ENCODE measurements around the gene NEURL3.
A peak's percentile ranks its signal among the peaks of the same experiment; 100 is the strongest.

NEURL3 gene

DNA sequence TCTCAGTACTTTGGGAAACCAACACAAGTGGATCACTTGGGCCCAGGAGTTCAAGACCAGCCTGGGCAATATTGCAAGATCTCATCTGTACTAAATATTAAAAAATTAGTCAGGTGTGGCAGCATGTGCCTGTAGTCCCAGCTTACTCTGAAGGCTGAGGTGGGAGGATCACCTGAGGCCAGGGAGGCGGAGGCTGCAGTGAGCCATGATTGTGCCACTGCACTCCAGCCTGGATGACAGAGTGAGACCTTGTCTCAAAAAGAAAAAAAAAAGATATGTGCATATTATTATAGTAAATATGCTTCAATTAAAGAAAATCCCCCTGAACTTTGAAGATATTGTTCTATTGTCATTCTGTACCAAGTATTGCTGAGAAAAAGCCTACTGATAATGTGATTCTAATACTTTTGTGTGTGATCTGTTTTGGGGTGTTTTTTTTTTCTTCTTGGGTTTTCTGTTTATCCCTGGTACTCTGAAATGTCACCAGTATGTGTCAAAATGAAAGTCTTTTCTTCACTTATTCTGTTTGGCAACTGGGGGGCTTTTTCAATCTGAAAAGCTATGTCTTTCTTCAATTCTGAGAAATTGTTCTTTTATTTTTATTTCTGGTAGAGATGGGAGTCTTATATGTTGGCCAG lies 13.2 kb downstream of the NEURL3 start:
- DNase-seq (ENCODE audit: low read depth, low spot score): no peak
- ChIA-PET CTCF (interaction anchor here (6.0 kb wide), 1 partner anchor 18 kb away, joined by 42 read pairs; no protein-coding TSS in a partner anchor), POLR2A (no interaction called here)
- no peak overlapping the region for H3K4me3 ChIP-seq (ENCODE audit: low read depth, low read length)
- TF ChIP-seq, protein P1, sequence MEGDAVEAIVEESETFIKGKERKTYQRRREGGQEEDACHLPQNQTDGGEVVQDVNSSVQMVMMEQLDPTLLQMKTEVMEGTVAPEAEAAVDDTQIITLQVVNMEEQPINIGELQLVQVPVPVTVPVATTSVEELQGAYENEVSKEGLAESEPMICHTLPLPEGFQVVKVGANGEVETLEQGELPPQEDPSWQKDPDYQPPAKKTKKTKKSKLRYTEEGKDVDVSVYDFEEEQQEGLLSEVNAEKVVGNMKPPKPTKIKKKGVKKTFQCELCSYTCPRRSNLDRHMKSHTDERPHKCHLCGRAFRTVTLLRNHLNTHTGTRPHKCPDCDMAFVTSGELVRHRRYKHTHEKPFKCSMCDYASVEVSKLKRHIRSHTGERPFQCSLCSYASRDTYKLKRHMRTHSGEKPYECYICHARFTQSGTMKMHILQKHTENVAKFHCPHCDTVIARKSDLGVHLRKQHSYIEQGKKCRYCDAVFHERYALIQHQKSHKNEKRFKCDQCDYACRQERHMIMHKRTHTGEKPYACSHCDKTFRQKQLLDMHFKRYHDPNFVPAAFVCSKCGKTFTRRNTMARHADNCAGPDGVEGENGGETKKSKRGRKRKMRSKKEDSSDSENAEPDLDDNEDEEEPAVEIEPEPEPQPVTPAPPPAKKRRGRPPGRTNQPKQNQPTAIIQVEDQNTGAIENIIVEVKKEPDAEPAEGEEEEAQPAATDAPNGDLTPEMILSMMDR (IDR thresholded peaks at IDR 0.05; ENCODE audit: insufficient read depth, low read length, missing control alignments): no peak

DNA sequence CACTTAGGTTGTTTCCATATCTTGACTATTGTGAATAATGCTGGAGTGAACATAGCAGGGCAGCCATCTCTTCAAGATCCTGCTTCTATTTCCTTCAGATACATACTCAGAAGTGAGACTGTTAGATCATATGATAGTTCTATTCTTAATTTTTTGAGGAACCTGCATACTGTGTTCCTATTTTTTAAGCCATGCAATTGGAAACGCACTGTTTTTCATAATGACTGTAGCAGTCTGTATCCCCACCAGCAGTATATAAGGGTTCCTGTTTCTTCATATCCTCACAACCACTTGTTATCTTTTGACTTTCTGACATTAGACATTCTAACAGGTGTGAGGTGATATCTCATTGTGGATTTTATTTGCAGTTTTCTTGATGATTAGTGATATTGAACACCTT lies 15.5 kb downstream of the NEURL3 start:
- ChIA-PET CTCF (no interaction called here), POLR2A (no interaction called here)
- H3K4me3 ChIP-seq (ENCODE audit: low read depth, low read length): no peak overlapping the region
- TF ChIP-seq, protein P1 (IDR thresholded peaks at IDR 0.05; ENCODE audit: insufficient read depth, low read length, missing control alignments): no peak
- no peak for DNase-seq (ENCODE audit: low read depth, low spot score)

DNA sequence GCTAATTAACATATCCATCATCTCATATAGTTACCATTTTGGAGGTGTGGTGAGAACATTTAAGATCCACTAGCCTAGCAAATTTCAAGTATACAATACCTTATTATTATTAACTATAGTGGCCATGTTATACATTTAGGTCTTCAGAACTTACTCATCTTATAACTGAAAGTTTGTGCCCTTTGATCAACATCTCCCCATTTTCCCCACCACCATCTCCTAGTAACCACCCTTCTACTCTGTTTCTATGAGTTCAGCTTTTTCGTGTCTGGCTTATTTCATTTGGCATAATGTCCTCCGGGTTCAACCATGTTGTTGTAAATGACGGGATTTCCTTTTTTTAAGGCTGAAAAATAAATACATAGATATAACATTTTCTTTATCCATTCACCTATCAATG lies 15.9 kb downstream of the NEURL3 start:
- CTCF ChIA-PET: interaction anchor here (1.5 to 2.4 kb wide), 2 partner anchors 19 to 21 kb away, joined by 5 to 9 read pairs; no protein-coding TSS in a partner anchor
- no peak overlapping the region for H3K4me3 ChIP-seq (ENCODE audit: low read depth, low read length)
- POLR2A ChIA-PET: no interaction called here
- TF ChIP-seq, protein P1 (IDR thresholded peaks at IDR 0.05; ENCODE audit: insufficient read depth, low read length, missing control alignments): no peak
- no peak for DNase-seq (ENCODE audit: low read depth, low spot score)

DNA sequence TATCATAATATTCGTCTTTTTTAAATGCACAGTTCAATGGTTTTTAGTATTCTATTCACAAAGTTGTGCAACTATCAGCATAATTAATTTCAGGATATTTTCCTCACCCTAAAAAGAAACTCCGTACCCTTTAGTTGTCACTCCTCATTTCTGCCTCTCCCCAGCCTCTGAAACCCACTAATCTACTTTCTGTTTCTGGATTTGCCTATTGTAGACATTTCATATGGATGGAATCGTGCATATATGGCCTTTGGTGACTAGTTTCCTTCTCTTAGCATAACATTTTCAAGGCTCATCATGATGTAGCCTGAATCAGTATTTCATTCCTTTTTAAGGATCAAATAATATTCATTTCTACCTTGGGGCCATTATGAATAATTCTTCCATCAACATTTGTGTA lies 18.5 kb downstream of the NEURL3 start:
- H3K4me3 ChIP-seq (ENCODE audit: low read depth, low read length): no peak overlapping the region
- ChIA-PET CTCF (interaction anchor here (1.1 kb wide), 1 partner anchor 17 kb away, joined by 4 read pairs; no protein-coding TSS in a partner anchor), POLR2A (interaction anchor here (0.7 kb wide), 1 partner anchor 34 kb away, joined by 4 read pairs; no protein-coding TSS in a partner anchor)
- no peak for DNase-seq (ENCODE audit: low read depth, low spot score)
- TF ChIP-seq, protein P1 (IDR thresholded peaks at IDR 0.05; ENCODE audit: insufficient read depth, low read length, missing control alignments): no peak

DNA sequence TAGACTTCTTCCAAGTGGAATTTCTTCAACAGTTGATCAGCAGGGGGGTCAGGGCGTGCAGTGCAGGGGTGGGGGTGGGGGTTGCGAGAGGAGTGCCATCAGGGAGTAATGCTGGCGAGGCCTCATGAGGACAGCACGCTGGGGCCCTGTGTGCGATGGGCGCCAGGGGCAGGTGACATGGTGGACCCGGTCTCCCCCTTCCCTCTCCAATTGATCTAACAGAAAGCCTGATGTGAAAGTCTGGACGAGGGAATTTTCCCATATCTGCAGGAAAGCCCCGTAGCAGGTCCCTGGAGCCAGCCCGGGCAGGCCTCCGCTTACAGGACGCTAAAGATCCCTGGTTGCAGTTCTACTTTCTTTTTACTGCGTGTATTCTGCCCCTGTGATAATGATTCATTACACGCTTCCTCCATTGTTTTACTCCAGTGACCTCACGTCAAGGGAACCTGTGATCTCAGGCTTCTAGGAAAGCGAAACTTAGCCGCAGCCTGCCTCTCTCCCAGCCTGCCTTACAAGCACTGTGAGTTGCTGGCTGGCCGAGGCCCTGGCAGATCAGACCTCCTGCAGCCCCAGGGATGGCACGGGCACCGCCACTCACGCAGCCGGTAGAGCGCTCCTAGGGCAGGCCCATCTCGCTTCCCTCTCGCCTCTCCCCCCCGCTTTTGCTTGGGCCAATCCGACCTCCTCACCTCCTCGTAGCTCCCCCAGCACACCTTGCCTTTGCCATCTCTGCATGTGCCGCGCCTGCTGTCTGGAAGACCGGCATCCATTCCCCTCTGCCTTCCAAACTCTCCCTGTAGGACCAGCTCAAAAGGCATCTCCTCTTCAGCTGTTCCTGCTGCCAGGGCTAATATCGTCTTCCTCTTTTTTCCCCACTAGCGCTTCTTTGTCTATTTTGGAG lies 19.2 kb downstream of the NEURL3 start:
- CTCF ChIA-PET: interaction anchor here (1.1 kb wide), 2 partner anchors 16 to 79 kb away, joined by 4 read pairs; no protein-coding TSS in a partner anchor
- TF ChIP-seq, protein P1 (IDR thresholded peaks at IDR 0.05; ENCODE audit: insufficient read depth, low read length, missing control alignments): no peak
- peak; percentile 34 for DNase-seq (ENCODE audit: low read depth, low spot score)
- POLR2A ChIA-PET: no interaction called here
- peak overlapping the region; percentile 44 for H3K4me3 ChIP-seq (ENCODE audit: low read depth, low read length)

DNA sequence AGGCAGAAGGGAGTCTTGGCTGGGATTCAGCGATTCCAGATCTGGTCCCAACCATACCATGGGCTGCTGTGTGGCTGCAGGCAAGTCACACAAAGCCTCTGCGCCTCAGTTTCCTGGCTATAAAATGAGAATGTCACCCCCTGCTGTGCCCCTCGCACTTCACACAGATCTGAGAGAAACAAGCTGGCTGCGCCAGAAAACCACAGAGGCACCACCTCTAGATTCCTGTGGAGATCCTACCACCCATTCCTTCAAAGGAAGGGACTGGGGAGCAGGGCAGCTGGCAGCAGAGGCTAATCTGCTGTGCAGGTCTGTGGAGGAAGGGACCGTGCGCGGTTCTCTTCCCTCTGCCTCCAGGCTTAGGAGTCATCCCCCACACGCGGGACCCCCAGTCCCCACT lies 19.8 kb downstream of the NEURL3 start:
- POLR2A ChIA-PET: interaction anchor here (0.5 kb wide), 1 partner anchor 150 kb away, joined by 3 read pairs; no protein-coding TSS in a partner anchor
- no peak for DNase-seq (ENCODE audit: low read depth, low spot score)
- TF ChIP-seq, protein P1 (IDR thresholded peaks at IDR 0.05; ENCODE audit: insufficient read depth, low read length, missing control alignments): no peak
- CTCF ChIA-PET: interaction anchor here (0.8 to 1.1 kb wide), 2 partner anchors 24 to 78 kb away, joined by 4 read pairs; no protein-coding TSS in a partner anchor
- H3K4me3 ChIP-seq (ENCODE audit: low read depth, low read length): no peak overlapping the region
